Central memory CD4-positive, alpha-beta T cell (primary cell): ENCODE measurements around the gene DCP1A.
"Not testable (repeated sequence)": the region's sequence is repeated elsewhere in the genome, so short reads cannot be mapped to it uniquely, and the experiment has no call there.

ENCODE experiments used
- DNase-seq: peaks from one replicate; pipeline ENCODE4 v3.0.0; 2022
- total RNA-seq, 3 experiments: gene quantifications; one replicate each; lab custom pipeline; 2026; lab: John Stamatoyannopoulos, UW

DCP1A gene
- 57.5 to 124 (median 86.6) reads per million in 3 experiments for total RNA-seq

- peak; percentile 95 for DNase-seq
Measured at GRCh38 chr3:53347261-53348064, at the start of gene DCP1A. Gene DCP1A, minus strand, starts transcription at chr3:53347543. Its CDS starts 26 bp downstream, at chr3:53347517.

- DNase-seq: no peak
Measured at GRCh38 chr3:53384465-53385423, 37.4 kb upstream of the DCP1A start.

- no peak for DNase-seq
Measured at GRCh38 chr3:53382106-53382505, 34.8 kb upstream of the DCP1A start.

- DNase-seq: no peak
Measured at GRCh38 chr3:53380306-53380705, 33.0 kb upstream of the DCP1A start.

GRCh38 chr3:53379898-53380297 lies 32.6 kb upstream of the DCP1A start:
- DNase-seq: no peak

GRCh38 chr3:53377794-53378193 lies 30.5 kb upstream of the DCP1A start:
- no peak for DNase-seq

GRCh38 chr3:53376679-53377078 lies 29.3 kb upstream of the DCP1A start:
- no peak for DNase-seq

GRCh38 chr3:53375019-53375418 lies 27.7 kb upstream of the DCP1A start:
- no peak for DNase-seq

- not testable (repeated sequence) for DNase-seq
Measured at GRCh38 chr3:53370719-53371118, 23.4 kb upstream of the DCP1A start.

- DNase-seq: no peak
Measured at GRCh38 chr3:53361852-53362251, 14.5 kb upstream of the DCP1A start.

- no peak for DNase-seq
Measured at GRCh38 chr3:53357458-53357857, 10.1 kb upstream of the DCP1A start.

- DNase-seq: no peak
Measured at GRCh38 chr3:53354945-53355498, 7.7 kb upstream of the DCP1A start.

- no peak for DNase-seq
Measured at GRCh38 chr3:53353202-53353601, 5.9 kb upstream of the DCP1A start.

- no peak for DNase-seq
Measured at GRCh38 chr3:53350652-53351051, 3.3 kb upstream of the DCP1A start.

GRCh38 chr3:53348118-53348517 lies 775 bp upstream of the DCP1A start:
- DNase-seq: not testable (repeated sequence)

GRCh38 chr3:53346922-53347260 lies 452 bp downstream of the DCP1A start:
- DNase-seq: no peak

GRCh38 chr3:53346514-53346913 lies 829 bp downstream of the DCP1A start:
- no peak for DNase-seq

GRCh38 chr3:53342353-53342752 lies 5.0 kb downstream of the DCP1A start:
- no peak for DNase-seq

- no peak for DNase-seq
Measured at GRCh38 chr3:53337167-53337940, 10.0 kb downstream of the DCP1A start.

- no peak for DNase-seq
Measured at GRCh38 chr3:53334742-53335141, 12.6 kb downstream of the DCP1A start.

GRCh38 chr3:53331871-53332270 lies 15.5 kb downstream of the DCP1A start:
- no peak for DNase-seq

- DNase-seq: no peak
Measured at GRCh38 chr3:53329897-53330296, 17.4 kb downstream of the DCP1A start.

- DNase-seq: no peak
Measured at GRCh38 chr3:53328746-53329145, 18.6 kb downstream of the DCP1A start.
